ENCODE results near the gene CD99L2. TPM values are rescaled to one million over a fixed set of nuclear protein-coding genes. Genes with fewer than 3 reads are reported as not detected.

The CD99L2 gene
- total RNA-seq, 1 experiment from 2014 or later = 7.3 TPM

DNA sequence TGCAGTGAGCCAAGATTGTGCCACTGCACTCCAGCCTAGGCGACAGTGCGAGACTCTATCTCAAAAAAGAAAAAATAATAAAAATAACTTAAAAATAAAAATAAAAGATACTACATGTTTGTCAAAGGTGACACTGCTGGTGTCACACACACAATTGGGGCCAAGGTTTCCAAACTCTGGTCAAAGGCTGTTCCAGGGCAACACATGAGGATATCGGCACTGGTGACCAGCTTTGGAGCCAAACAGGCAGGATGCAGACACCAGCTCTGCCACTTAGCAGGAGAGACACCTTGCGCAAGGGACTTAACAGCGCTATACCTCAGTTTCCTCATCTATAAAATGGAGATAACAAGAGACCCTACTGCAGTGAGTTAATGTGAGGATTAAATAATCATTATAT is 52.3 kb downstream of the CD99L2 start:
- Mint-ChIP-seq H3K9me3 (peaks cover 32 to 59% of the 10 kb centered on the region in 2 experiments), H3K27ac (no peak overlapping the region), H3K4me1 (no peaks in the 10 kb centered on the region; a peak in 3 of 4 replicates), H3K27me3 (ENCODE audit: low read depth) (no peaks in the 10 kb centered on the region), H3K36me3 (ENCODE audit: insufficient read depth in 1 of 3, low read depth in 3 of 3) (peaks cover 0 to 6% (median 0%) of the 10 kb centered on the region in 3 experiments; a peak in 2 of 7 replicates), H3K4me3 (no peak overlapping the region)
- peaks cover 4% of the 10 kb centered on the region; the same call in 1 of the 2 replicates for H3K4me1 ChIP-seq (ENCODE audit: insufficient read depth, low read length)
- no peak overlapping the region for H2BK5ac ChIP-seq (ENCODE audit: insufficient read length, low read length)
- no peak overlapping the region for H2AFZ ChIP-seq (ENCODE audit: low read length)
- H2BK120ac ChIP-seq (ENCODE audit: low read depth, low read length, poor library complexity, severe bottlenecking) = no peak overlapping the region
- no peaks in the 10 kb centered on the region for H4K20me1 ChIP-seq (ENCODE audit: control insufficient read depth, insufficient read depth, insufficient read length)
- TF ChIP-seq, protein P1, sequence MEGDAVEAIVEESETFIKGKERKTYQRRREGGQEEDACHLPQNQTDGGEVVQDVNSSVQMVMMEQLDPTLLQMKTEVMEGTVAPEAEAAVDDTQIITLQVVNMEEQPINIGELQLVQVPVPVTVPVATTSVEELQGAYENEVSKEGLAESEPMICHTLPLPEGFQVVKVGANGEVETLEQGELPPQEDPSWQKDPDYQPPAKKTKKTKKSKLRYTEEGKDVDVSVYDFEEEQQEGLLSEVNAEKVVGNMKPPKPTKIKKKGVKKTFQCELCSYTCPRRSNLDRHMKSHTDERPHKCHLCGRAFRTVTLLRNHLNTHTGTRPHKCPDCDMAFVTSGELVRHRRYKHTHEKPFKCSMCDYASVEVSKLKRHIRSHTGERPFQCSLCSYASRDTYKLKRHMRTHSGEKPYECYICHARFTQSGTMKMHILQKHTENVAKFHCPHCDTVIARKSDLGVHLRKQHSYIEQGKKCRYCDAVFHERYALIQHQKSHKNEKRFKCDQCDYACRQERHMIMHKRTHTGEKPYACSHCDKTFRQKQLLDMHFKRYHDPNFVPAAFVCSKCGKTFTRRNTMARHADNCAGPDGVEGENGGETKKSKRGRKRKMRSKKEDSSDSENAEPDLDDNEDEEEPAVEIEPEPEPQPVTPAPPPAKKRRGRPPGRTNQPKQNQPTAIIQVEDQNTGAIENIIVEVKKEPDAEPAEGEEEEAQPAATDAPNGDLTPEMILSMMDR (conservative IDR thresholded peaks at IDR 0.05) = no peak
- H2BK12ac ChIP-seq (ENCODE audit: insufficient read length, low read depth, low read length) = no peak overlapping the region
- H4K8ac ChIP-seq (replicated peaks; ENCODE audit: insufficient read length, low read depth, low read length) = no peak overlapping the region
- no peaks in the 10 kb centered on the region for H3K23me2 ChIP-seq (ENCODE audit: insufficient read length, low read depth, low read length, poor library complexity, severe bottlenecking)
- H3K79me2 ChIP-seq (ENCODE audit: insufficient read depth, low read length) = no peaks in the 10 kb centered on the region
- H2BK15ac ChIP-seq (ENCODE audit: low read depth, low read length) = no peak overlapping the region
- DNase-seq = no peak
- H3K79me1 ChIP-seq (ENCODE audit: insufficient read depth, low read depth, low read length, poor library complexity, severe bottlenecking) = peaks cover 4% of the 10 kb centered on the region
- H3K27ac ChIP-seq (ENCODE audit: insufficient read length, low read depth, low read length) = no peak overlapping the region
- no peak overlapping the region for H4K5ac ChIP-seq (ENCODE audit: insufficient read length, low read depth, low read length)
- no peak overlapping the region for H2BK20ac ChIP-seq (ENCODE audit: low read depth, low read length, poor library complexity, severe bottlenecking)
- whole genome bisulfite sequencing (ENCODE audit: extremely low coverage, insufficient read length, low lambda C conversion rate) = no CpG with 5 or more reads among the region's 5 CpGs
- H3K9ac ChIP-seq (ENCODE audit: extremely low read depth, insufficient read length, low read length) = no peak overlapping the region
- no peak overlapping the region for H2AK5ac ChIP-seq (ENCODE audit: insufficient read length, low read length)
- no peaks in the 10 kb centered on the region for H3K27me3 ChIP-seq (ENCODE audit: insufficient read depth, low read length)
- H3K9me3 ChIP-seq (ENCODE audit: control insufficient read depth, low read depth, low read length) = no peaks in the 10 kb centered on the region
- no peak overlapping the region for H3K4me2 ChIP-seq (ENCODE audit: insufficient read depth, insufficient read length, low read length)
- no peak overlapping the region for H3K23ac ChIP-seq (ENCODE audit: insufficient read length, low read depth, low read length)
- no peak overlapping the region for H3T11ph ChIP-seq (ENCODE audit: low read length)
- no peak overlapping the region for H3K18ac ChIP-seq (ENCODE audit: insufficient read length, low read depth, low read length)
- no peak overlapping the region for H3K4ac ChIP-seq (ENCODE audit: low read depth, low read length)
- H4K91ac ChIP-seq (ENCODE audit: insufficient read length, low read depth, low read length) = no peak overlapping the region
- no peak overlapping the region for H3K14ac ChIP-seq (ENCODE audit: insufficient read depth, low read length)
- H3K56ac ChIP-seq (ENCODE audit: insufficient read length, low read depth, low read length) = no peak overlapping the region
